ENCODE results near the gene FAM222B.

The FAM222B gene

DNA sequence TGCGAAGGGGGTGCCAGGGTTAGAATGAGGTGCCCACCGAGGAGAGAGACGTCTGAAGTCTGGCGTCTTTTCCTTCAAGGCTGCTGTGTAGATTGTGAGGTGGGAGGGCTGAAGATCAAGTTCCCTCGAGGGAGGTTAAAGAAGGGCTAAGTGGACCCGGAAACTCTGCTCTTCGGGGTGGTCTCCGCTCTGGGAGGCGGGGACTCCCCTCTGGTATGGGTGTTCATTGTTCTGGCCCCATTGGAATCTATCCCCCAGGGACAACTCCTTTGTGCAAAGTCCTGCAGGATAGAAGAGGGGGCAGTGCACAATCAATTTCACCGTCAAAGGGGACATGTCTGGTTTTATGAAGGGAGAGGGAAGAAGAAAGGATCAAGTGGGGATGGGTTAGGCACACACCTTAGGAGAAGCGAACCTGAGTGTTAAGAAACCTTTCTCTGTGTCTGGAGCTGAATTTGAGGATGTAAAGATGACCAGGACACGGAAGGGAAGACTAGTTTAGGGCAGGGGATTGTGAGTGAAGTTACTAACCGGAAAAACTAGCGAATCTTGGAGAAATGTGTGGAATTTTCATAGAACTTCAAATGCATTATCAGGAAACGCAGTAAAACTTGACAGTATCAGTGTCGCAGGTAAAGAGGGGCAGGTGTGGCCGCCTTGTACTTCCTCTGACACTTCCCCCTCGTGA lies 124.1 kb downstream of the FAM222B start:
- TF ChIP-seq, protein P1, sequence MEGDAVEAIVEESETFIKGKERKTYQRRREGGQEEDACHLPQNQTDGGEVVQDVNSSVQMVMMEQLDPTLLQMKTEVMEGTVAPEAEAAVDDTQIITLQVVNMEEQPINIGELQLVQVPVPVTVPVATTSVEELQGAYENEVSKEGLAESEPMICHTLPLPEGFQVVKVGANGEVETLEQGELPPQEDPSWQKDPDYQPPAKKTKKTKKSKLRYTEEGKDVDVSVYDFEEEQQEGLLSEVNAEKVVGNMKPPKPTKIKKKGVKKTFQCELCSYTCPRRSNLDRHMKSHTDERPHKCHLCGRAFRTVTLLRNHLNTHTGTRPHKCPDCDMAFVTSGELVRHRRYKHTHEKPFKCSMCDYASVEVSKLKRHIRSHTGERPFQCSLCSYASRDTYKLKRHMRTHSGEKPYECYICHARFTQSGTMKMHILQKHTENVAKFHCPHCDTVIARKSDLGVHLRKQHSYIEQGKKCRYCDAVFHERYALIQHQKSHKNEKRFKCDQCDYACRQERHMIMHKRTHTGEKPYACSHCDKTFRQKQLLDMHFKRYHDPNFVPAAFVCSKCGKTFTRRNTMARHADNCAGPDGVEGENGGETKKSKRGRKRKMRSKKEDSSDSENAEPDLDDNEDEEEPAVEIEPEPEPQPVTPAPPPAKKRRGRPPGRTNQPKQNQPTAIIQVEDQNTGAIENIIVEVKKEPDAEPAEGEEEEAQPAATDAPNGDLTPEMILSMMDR (IDR thresholded peaks at IDR 0.05) = no peak

DNA sequence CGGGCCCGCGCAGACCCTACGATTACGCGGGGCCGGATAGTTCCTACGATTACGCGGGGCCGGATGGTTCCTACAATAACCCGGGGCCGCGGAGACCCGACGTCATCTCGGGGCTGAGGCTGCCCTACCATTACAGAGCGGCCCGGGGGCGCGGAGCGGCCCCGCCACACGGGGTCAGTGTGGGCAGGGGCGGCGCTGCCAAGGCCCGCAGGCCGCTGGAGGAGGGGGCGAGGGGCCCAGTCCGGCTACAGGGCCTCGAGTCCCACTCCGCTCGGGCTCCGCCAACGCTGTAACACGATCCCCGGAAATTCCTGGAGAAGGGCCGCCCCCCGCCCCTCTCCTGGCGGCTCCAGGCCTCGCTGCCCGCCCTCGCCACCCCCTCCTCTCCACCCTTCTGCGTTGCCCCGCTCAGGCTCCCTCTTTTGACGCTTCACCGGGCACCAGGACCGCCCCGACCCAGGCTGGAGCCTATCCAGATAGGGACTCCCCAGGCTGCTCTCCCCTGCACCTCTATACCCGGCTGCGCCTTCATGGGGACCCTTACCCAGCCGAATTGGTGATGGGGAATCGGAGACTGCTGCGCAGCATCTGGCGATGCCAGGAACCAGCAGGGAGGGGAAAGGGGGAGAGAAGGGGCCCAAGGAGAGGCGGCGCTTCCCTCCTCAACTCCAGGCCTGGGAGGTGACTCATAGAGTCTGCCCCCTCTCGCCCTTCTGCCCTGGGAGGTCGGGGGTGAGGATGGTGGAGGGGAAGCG lies 124.8 kb downstream of the FAM222B start, which contains the start of gene RAB34:
Gene RAB34, minus strand, starts transcription at position 291 of the 755 bp plus-strand sequence. CDS start 602 bp downstream, outside the sequence.
- TF ChIP-seq, protein P1 (IDR thresholded peaks at IDR 0.05) = no peak

DNA sequence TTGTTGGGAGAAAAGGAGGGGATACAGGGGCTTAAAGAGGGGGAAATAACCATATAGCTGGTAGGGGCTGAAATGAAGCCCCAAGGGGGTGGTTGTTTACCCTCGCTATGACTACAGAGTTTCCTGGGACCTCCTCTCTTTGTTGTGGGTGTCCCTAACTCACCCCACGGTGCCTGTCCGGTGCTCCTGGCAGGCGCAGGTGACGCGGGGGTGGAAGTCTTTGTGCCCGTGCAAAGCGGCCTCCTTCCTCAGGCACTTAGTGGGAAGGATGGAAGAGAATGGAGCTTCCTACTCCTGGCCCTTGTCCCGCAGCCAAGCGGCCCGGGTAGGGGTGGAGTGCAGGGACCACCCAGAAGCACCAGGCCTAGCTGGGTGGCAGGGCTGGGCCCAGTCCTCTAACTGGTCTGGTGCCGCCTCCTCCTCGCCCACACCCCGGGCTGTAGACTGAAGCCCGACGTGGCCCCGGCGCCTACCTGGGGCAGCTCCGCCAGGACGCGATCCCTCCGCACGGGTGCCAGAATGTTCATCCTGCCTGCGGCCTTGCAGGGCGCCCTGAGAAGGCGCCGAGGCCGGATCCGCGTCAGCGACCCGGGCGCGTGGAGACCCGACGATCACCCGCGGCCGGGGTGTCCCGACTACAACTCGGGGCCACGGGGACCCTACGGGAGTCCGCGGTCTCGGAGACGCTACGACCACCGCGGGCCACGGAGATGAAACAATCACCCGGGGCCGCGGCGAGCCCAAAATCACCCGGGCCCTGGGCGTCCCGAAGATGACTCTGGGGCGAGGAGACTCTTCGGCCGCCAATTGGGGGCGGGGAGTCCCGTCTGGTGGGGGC lies 125.6 kb downstream of the FAM222B start:
- TF ChIP-seq, protein P1 (IDR thresholded peaks at IDR 0.05) = no peak

DNA sequence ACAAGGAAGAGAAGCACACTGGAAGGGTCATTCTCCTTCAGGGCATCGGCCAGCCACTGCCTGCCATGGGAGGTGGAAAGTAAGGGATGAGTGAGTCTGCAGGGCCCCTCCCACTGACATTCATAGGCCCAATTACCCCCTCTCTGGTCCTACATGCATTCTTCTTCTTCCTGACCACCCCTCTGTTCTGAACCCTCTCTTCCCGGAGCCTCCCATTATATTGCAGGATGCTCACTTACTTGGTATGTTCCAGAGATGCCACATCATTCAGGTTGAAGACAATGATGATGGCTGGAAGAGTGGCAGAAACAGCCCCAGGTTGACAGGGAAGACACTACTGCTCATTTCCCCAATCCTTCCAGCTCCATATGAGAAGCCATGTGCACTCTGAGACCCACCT lies 127.4 kb downstream of the FAM222B start:
- TF ChIP-seq, protein P1 (IDR thresholded peaks at IDR 0.05) = no peak

DNA sequence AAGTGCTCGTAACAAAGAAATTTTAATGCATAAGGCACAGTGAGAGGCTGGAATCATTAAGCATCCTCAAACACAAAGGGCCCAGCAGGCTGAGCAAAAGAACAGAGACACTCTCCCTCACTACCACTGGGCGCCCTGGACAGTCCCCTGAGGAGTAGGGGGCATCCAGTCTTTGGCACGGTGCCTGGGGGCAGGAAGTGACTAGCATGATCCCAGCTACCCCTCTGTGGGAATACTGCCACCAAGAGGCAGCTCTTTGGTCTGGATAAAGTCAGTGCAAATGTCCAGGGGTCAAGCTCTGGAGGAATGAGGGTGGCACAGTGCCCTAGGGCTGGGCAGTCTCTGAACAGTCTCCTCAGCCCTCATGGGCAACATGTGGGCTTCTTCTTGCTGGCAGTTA lies 128.3 kb downstream of the FAM222B start:
- TF ChIP-seq, protein P1 (IDR thresholded peaks at IDR 0.05) = no peak

DNA sequence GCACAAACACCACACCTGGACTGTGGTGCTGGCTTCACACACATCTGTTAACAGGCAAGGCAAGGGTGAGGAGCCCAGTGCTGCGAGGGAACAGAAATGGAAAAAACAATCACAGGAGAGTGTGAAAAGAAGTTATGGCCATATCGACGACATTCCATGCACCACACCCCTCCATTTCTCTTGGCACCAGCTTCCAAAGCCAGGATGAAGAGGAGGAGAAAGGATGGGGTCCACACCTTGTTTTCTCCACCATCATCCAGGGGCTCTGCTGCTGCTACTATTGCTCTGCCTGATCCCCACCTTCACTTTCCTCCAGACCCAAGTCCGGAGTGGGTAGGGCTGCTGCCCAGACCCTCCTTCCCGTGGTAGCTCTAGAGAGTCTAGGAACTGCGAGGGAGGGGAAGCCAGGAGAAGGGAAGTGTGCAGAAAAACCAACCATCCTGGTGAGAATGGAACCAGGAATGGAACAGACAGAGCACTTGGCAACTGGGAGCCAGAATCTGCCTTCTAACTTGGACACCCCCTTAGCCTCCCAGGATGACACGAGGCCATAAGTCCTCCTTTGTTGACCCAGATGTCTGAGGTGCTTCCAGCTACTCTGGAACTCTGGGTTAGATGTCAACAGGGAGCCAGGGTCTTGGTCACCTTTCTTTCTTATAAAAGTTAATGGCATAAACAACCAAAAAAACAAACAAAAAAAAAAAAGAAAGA lies 129.7 kb downstream of the FAM222B start:
- TF ChIP-seq, protein P1 (IDR thresholded peaks at IDR 0.05) = no peak

All from LNCAP (cell line).